Mucosa of rectum (tissue), 2 donors: ENCODE measurements around the gene ING5.
A peak's percentile ranks its signal among the peaks of the same experiment; 100 is the strongest.
"Not testable (repeated sequence)": the region's sequence is repeated elsewhere in the genome, so short reads cannot be mapped to it uniquely, and the experiment has no call there.

Experiments
- H3K27ac ChIP-seq, 2 donors: one replicate each; pipeline ENCODE4 v1.7.0; 2013; ENCODE audit warnings: inconsistent platforms in 2 of 2, low read depth in 2 of 2, low read length in 2 of 2
- H3K27me3 ChIP-seq, 2 donors: one replicate each; pipeline ENCODE4 v1.7.0; 2013; ENCODE audit warnings: low read length in 2 of 2; ENCODE audit not compliant: control insufficient read depth in 2 of 2, insufficient read depth in 2 of 2
- H3K36me3 ChIP-seq, 2 donors: one replicate each; pipeline ENCODE4 v1.7.0; 2013; ENCODE audit warnings: low read length in 2 of 2; ENCODE audit not compliant: control insufficient read depth in 2 of 2, insufficient read depth in 2 of 2
- H3K4me1 ChIP-seq, 2 donors: one replicate each; pipeline ENCODE4 v1.7.0; 2013; ENCODE audit warnings: low read length in 2 of 2, mild to moderate bottlenecking in 1 of 2; ENCODE audit not compliant: control insufficient read depth in 2 of 2, insufficient read depth in 2 of 2
- H3K4me3 ChIP-seq, 2 donors: one replicate each; pipeline ENCODE4 v1.7.0; 2013; ENCODE audit warnings: low read length in 2 of 2
- H3K9ac ChIP-seq, 2 donors: one replicate each; pipeline ENCODE4 v1.7.0; 2013; ENCODE audit warnings: low read length in 2 of 2, low read depth in 1 of 2, mild to moderate bottlenecking in 1 of 2
- H3K9me3 ChIP-seq, 2 donors: one replicate each; pipeline ENCODE4 v1.7.0; 2013; ENCODE audit warnings: low read length in 2 of 2; ENCODE audit not compliant: control insufficient read depth in 2 of 2
- donor health status: healthy.
- donor health status: Normal muscosa, but diverticular disease.

ING5 gene

DNA sequence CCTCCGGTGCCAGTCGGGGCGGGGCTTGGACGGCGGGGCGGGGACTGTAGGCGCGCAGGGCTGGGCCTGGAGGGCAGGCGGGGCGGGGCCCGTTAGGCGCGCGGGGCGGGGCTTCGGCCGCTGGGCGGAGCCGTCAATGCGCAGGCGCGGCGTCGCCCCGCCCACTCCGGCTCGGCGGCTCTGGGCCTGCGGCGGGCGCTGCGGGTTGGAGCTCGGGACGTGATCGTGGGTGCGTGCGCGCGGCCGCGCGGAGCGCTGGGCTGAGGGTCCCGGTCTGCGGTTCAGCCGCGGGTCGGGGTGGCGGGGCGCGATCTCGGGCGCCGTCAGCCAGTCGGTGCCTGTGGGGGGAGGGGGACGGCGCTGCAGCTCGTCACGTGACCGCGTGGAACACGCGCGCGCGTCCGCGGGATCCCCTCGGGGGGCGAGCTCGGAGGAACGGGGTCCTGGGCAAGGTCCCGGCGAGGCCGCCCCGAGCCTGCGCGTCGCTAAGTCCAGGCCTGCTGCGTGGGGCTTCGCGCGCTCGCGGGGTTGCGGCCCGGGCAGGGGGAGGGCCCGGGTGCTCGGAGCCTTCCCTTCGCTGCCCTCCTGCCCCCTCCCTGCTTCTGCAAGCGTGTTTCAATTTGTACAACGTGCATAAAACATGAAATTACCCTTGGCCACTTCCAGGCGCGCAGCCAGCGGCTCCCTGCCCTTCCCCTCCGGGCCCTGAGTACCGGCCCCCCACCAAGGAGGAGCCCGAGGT is 32.8 kb downstream of the ING5 start, which contains the start of gene D2HGDH:
Gene D2HGDH, plus strand, starts transcription at position 164 of the 742 bp plus-strand sequence. CDS start 595 bp downstream, outside the sequence.
- peaks cover 9 to 10% of the 10 kb centered on the region in 2 donors for H3K4me1 ChIP-seq
- peak within 1 kb of the TSS; percentile 72 to 81 for H3K9ac ChIP-seq
- peak within 1 kb of the TSS; percentile 85 to 99 for H3K4me3 ChIP-seq
- H3K36me3 ChIP-seq = peaks cover 0 to 5% of the 10 kb centered on the region in 2 donors
- no peaks in the 10 kb centered on the region for H3K27me3 ChIP-seq
- no peaks in the 10 kb centered on the region for H3K9me3 ChIP-seq
- peak within 1 kb of the TSS; percentile 91 to 94 for H3K27ac ChIP-seq

DNA sequence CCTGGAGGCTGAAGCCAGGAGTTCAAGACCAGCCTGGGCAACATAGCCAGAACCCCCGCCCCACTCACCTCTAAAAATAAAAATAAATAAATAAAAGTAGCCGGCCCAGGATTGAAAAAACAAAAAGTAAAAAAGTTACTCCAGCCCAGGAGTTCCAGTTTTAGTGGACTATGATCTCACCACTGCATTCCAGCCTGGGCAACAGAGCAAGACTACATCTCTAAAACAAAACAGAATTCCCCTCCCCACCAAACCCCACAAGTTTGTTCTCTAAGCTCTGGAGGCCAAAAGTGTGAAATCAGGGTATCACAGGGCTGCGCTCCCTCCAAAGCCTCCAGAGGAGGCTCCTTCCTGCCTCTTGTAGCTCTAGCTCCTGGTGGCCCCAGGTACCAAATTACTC is 34.3 kb downstream of the ING5 start:
- H3K9ac ChIP-seq = no peak overlapping the region
- H3K27me3 ChIP-seq = no peaks in the 10 kb centered on the region
- H3K9me3 ChIP-seq = no peaks in the 10 kb centered on the region
- peaks cover 0 to 5% of the 10 kb centered on the region in 2 donors for H3K36me3 ChIP-seq
- no peak overlapping the region for H3K4me3 ChIP-seq
- peaks cover 9 to 10% of the 10 kb centered on the region in 2 donors for H3K4me1 ChIP-seq
- no peak overlapping the region for H3K27ac ChIP-seq

DNA sequence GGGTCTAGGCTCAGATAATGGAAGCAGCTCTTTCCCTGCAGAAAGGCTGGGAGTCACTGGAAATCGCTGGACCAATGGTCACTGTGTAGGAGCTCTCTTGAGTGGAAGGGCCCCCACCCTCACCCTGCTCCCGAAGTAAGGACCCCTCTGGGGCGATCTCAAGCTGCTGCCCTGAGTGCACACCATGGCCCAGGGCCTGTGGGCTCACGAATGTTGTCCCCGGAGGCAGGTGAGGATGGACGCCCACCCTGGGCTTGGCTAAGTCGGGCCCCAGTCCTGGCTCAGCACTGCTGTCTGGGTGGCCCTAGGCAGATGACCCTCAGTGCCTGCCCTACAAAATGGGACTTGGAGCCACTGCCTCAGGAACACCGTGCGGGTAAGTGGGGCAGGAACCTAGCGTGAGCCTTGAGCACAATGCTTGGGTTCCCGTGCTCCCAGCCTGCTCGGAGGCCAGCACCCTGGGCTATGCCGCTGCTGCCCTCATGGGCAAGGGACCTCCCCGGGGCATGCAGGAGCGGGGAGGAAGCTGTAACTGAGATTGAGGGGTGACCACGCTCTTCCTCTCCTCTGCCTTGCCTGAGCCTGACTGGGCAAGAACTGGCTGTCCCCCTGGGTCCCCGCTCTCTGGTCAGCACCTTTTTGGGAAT is 36.3 kb downstream of the ING5 start:
- peaks cover 4 to 9% of the 10 kb centered on the region in 2 donors for H3K36me3 ChIP-seq
- H3K27me3 ChIP-seq = no peaks in the 10 kb centered on the region
- H3K4me3 ChIP-seq = no peak overlapping the region
- H3K27ac ChIP-seq = no peak overlapping the region
- no peaks in the 10 kb centered on the region for H3K9me3 ChIP-seq
- peaks cover 7 to 9% of the 10 kb centered on the region in 2 donors for H3K4me1 ChIP-seq
- no peak overlapping the region for H3K9ac ChIP-seq

DNA sequence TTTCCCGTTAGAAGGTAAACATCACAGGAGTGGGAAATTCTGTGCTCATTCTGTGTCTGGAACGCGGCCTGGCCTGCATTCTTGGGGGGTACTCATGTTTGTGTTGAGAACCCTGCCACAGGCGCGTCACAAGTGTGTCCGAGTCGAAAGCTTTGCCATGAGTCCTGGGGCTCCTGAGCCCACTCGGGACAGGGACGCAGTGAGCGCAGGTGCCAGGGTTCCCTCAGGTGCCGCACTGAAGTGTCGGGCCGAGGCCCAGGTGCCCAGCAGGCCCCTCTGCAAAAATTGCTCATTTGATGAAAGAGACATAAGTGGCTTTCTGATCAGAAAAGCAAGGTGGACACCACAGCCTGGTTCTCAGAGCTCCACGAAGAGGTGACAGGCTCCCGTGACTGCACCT is 37.3 kb downstream of the ING5 start:
- Histone ChIP-seq H3K4me1 (peaks cover under 1 to 3% of the 10 kb centered on the region in 2 donors), H3K36me3 (peaks cover 9 to 16% of the 10 kb centered on the region in 2 donors), H3K27ac (no peak overlapping the region), H3K4me3 (no peak overlapping the region), H3K9ac (no peak overlapping the region), H3K9me3 (no peaks in the 10 kb centered on the region), H3K27me3 (no peaks in the 10 kb centered on the region)

DNA sequence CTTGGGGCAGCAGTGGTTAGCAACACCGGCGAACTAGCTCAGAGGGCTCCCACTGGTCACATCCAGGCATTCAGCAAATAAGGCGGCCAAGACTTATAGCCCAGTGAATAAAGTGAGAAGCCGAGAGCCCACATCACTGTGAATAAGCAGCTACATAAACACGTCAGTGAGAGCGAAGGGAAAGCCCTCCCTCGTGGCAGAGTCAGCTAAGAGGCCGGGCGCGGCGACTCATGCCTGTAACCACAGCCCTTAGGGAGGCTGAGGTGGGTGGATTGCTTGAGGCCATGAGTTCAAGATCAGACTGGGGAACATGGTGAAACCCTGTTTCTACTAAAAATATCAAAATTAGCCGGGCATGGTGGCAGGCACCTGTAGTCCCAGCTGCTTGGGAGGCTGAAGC is 37.8 kb downstream of the ING5 start:
- Histone ChIP-seq H3K4me3 (no peak overlapping the region), H3K9ac (no peak overlapping the region), H3K9me3 (no peaks in the 10 kb centered on the region), H3K27me3 (no peaks in the 10 kb centered on the region), H3K36me3 (peaks cover 12 to 20% of the 10 kb centered on the region in 2 donors), H3K4me1 (peaks cover 0 to 3% of the 10 kb centered on the region in 2 donors), H3K27ac (no peak overlapping the region)

DNA sequence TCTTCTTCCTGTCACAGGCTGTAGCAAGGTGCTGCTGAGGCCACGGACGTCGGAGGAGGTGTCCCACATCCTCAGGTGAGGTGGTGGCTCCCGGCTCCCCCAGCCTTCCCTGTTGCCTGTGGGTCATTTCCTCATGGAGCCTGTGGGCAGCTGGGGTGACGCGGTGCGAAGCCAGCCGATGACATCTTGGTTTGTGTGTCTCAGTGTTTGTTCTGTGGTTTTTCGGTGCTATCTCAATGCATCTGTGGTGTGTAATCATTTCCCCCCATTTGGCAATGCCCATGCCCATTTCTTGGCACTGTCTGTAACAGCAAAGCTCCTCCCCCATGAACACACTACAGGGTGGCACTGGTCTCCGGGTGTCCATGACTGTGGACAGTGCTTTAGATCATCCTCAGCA is 39.2 kb downstream of the ING5 start:
- no peaks in the 10 kb centered on the region for H3K9me3 ChIP-seq
- H3K27me3 ChIP-seq = no peaks in the 10 kb centered on the region
- H3K4me1 ChIP-seq = no peaks in the 10 kb centered on the region
- H3K9ac ChIP-seq = no peak overlapping the region
- H3K27ac ChIP-seq = no peak overlapping the region
- H3K4me3 ChIP-seq = no peak overlapping the region
- H3K36me3 ChIP-seq = peaks cover 24 to 30% of the 10 kb centered on the region in 2 donors

DNA sequence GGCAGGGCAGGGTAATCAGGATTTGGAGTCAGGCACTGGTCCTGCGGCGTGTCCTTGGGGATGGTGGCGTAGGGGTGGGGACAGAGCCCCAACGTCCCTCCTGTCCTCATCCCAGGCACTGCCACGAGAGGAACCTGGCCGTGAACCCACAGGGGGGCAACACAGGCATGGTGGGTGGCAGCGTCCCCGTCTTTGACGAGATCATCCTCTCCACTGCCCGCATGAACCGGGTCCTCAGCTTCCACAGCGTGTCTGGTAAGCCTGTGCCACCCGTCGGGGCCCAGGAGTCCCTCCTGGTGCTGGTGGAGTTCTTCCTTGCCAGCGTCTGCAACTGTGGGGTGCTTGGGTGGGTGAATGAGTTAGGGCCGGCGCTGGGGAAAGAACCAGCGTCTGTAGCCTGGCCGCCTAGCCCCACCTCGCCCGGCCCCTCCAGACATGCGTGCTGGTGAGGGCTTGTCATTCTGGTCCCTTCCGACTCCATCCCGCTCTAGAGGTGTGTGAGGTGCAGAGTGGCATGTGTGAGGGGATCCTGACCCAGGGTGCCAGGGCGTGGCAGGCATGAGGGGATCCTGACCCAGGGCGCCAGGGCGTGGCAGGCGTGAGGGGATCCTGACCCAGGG is 40.6 kb downstream of the ING5 start:
- H3K9me3 ChIP-seq = no peaks in the 10 kb centered on the region
- no peaks in the 10 kb centered on the region for H3K4me1 ChIP-seq
- H3K27me3 ChIP-seq = no peaks in the 10 kb centered on the region
- peaks cover 25 to 30% of the 10 kb centered on the region in 2 donors for H3K36me3 ChIP-seq
- no peak overlapping the region for H3K9ac ChIP-seq
- no peak overlapping the region for H3K4me3 ChIP-seq
- no peak overlapping the region for H3K27ac ChIP-seq

DNA sequence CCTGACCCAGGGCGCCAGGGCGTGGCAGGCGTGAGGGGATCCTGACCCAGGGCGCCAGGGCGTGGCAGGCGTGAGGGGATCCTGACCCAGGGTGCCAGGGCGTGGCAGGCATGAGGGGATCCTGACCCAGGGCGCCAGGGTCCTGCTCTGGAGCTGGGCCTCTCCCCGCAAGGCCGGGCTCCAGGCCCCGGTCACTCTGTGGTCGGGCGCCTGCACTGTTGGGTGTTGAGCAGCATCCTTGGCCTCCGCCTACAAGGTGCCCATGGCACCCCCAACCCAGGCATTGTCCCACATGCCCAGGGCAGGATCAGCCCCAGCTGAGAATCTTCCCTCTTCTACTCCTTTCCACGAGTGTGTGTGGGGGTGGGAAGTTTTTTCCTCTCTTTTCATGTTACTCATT is 41.2 kb downstream of the ING5 start:
- not testable (repeated sequence) for H3K27ac ChIP-seq, H3K4me3 ChIP-seq, H3K9me3 ChIP-seq, H3K9ac ChIP-seq, H3K4me1 ChIP-seq, H3K27me3 ChIP-seq
- peaks cover 25 to 31% of the 10 kb centered on the region in 2 donors for H3K36me3 ChIP-seq

DNA sequence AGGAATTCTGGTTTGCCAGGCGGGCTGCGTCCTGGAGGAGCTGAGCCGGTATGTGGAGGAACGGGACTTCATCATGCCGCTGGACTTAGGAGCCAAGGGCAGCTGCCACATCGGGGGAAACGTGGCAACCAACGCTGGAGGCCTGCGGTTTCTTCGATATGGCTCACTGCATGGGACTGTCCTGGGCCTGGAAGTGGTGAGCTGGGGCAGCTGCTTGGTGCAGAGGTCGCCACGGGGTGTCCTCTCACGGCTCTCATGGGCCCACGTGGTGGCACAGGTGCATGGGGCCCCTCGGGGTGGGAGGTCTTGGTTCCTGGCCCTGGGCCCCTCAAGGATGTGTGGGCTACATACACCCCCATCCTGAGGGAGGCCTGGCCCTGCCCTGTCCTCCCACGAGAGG is 41.8 kb downstream of the ING5 start:
- Histone ChIP-seq H3K36me3 (peaks cover 25 to 28% of the 10 kb centered on the region in 2 donors), H3K4me1 (no peaks in the 10 kb centered on the region), H3K27ac (no peak overlapping the region), H3K9ac (no peak overlapping the region), H3K27me3 (no peaks in the 10 kb centered on the region), H3K9me3 (no peaks in the 10 kb centered on the region), H3K4me3 (no peak overlapping the region)
